Epidermal melanocyte (primary cell): ENCODE data around the gene SREBF1.

Experiments
- DNase-seq: peaks from one replicate; pipeline ENCODE4 v3.0.0; 2011; ENCODE audit warnings: low spot score; ENCODE audit not compliant: insufficient read length

SREBF1 gene

DNA sequence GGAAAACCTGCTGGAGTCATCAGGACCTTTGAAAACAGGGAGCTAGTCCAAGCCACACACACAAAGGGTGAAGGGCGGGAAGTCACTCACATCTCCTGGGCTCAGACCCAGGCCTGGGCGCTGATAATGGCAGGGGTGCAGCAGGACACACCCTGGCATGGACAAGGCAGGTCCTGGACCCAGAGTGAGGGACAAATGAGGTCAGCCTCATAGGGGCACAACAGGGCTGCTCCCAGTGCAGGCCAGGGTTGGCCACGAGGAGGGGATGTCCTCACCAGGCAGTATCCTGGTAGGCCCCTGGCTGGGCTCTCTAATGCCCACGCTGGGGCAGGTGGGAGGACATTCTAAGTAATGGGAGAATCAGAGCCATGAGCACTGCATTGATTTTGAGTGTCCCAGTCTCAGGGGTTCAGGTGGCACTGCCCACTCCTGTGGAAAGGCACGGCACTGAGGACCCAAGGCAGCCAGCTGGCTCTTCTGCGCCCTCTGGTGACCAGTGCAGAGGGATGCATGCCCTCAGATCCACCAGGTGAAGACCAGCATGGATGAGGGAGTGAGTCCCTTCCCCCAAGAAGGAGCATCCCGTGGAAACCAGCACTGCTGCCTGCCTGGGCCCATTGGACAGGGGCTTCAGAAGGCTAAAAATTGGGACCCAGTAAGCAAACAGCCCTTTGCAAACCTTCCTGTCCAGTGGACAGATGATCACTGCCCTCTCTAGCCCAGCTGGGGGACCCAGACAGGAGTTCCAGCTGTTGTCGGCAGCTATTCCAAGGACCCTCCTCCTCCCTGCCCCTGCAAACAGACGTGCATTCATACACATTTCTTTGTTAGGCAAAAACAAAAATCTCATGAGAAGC is 23.4 kb upstream of the SREBF1 start:
- peak; percentile 91 for DNase-seq

DNA sequence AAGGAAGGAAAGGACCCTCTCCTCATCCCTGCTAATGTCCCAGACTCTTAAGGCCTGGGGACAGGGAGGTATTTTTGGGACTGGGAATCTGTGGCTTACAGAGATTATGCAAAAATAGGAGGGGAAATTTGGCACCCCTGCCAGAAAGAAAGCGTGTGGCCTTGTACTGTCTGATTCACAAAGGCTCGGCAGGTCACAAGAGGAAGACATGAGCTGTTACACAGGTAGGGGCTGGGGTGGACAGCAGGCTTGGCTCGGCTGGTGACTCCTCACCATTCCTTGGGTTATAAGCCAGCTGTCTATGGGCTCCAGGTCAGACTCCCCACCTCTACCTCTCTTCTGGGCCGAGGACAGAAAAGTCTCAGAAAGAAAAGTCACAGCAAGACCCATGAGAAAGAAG is 20.7 kb upstream of the SREBF1 start:
- no peak for DNase-seq

- DNase-seq, result no peak
Observed at GRCh38 chr17:17856386-17856785, 19.6 kb upstream of the SREBF1 start.

GRCh38 chr17:17855976-17856375 is 19.2 kb upstream of the SREBF1 start:
- DNase-seq, result no peak

- no peak for DNase-seq
Observed at GRCh38 chr17:17853811-17854447, 17.1 kb upstream of the SREBF1 start.

- no peak for DNase-seq
Observed at GRCh38 chr17:17852930-17853329, 16.1 kb upstream of the SREBF1 start.

DNA sequence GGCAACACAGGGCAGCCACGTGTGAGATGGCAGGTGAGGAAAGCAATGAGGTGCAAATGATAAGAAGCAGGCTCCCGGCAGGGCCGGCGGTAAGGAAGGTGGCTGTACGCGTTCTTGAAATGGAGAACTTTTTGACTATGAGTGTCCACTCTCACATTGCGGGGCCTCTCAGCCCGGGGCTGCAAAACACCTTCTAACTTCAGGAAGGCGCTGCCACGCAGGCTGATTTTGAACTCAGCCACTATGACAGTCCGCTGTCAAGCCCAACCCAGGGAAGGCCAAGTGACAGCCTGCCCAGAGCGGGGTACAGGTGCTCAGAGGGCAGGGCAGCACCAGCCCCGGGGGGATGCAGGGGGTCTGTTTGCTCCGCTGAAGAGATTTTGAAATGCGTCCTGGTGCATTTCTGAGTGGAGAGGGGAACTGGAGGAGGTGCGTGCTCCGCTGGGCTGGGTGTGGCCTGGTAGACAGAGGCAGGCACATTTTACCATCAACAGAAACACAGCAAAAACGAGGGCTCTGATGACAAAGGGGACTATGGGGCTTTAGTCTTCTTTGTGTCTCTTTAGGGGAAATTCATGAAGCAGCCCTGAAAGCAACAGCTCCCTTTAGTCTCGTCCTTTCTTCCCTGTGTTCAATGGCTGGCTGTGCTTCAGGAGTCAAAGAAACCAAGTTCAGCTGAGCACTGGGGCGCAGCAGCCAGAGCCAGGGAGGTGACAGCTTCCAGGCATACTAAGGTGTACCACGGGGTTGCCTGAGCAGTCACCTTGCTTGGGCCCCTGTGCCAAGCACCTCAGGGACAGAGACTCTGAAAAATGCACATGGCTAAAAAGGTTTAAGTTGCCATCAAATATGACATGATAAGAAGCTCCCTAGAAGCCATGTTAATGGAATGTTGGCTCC is 14.6 kb upstream of the SREBF1 start:
- DNase-seq, result no peak

DNA sequence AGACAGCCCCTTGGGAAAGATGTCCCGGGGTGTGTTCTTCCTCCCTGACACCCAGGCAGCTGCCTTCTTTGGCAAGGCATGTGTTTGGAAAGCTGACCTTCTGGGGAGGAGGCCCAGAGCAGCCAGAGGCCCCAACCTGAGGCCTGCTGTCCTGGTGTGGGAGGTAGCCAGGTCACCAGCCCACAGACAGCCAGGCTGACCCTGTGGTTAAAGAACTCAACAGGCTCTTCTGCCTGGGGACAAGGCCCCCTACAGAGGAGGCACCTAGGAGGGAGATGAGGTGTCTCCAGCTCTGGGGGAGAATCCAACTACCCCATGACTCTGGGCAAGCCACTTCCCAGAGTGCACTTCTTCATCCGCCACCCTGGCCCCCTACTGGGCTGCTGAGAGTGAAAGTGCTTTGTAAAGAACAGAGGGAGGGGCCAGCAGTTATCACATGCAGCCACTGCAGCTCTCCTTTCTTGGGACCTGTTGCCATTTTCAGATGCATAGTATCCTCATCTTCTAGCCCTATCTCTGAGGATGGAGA is 13.1 kb upstream of the SREBF1 start:
- DNase-seq, result no peak

DNA sequence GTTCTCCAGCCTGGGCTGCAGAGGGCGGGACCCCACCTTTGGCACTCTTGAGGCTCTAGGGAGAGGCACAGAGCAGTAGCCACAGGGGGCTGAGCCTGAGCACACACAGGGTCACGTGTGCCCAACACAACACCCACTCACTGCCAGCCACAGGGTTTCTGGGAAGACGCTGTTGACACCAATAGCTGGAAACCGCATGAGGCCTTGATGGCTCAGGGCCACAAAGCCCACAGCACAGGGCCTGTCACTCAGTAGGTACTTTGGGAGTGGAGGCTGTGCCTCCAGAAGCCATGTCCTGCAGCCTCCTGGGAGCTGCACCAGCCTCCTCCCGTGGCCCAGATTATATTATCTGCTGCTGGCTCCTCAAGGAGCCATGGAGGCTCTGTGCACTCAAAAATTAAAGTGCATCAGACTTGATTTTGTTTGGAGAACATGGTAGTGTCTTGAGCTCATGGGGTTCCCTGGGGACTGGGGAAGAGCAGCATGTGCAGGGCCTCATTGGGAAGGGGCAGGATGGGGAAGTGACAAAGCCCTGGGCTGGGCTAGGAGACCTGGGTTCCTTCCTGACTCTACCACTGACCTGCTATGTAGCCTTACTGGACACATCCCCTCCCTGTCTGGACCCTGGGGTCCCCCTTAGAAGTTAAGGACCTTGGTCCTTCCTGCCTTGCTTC is 12.5 kb upstream of the SREBF1 start:
- no peak for DNase-seq

GRCh38 chr17:17848311-17849082 is 11.7 kb upstream of the SREBF1 start:
- no peak for DNase-seq

- no peak for DNase-seq
Observed at GRCh38 chr17:17847726-17848125, 10.9 kb upstream of the SREBF1 start.

DNA sequence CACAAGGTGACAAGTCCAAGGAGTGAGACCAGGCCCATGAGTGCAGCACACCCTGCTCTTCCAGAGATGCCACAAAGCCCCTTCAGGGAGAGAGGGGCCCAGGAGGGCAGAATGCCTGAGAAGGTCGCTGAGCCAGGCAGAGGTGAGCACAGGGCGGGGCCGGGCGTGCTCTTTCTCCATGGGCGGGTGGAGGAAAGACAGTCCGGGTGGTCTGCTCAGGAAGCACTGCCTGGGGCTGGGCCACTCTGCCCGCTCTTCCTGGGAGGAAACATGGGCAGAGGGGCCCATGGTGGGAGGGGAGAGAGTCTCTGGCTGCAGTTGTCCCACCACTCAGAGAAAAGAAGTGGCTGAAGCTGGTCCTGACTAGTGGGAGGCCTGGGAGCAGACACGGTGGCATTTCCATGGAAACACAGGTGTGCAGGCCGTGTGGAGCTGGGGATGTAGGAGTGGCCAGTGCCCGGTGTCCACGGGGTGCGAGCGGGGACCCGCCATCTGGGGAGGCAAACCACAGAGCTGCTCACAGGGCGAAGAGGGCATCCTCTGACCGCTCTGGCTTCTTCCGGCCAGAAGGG is 10.4 kb upstream of the SREBF1 start:
- no peak for DNase-seq

DNA sequence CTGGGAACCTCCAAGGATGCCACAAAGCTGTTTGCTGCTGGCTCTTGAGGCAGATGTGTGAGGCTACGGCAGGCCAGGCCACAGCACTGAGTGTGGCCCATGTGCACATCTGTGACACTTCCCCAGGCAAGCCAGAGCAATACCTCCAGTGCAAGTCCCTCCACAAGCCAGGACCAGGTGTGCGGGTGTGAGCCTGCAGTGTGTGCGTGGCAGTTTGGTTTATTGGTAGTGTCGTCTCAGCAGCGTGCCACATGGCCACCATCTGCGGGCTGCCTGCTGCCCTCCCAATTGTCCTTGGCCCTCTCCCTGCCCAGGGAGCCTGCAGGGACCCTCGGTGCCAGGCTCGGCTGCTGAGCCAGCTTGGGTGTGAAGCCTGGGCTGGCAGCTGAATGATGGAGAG is 9.9 kb upstream of the SREBF1 start:
- DNase-seq, result no peak

- no peak for DNase-seq
Observed at GRCh38 chr17:17846003-17846402, 9.2 kb upstream of the SREBF1 start.

- no peak for DNase-seq
Observed at GRCh38 chr17:17845046-17845775, 8.4 kb upstream of the SREBF1 start.

GRCh38 chr17:17844500-17844899 is 7.7 kb upstream of the SREBF1 start:
- DNase-seq, result no peak

DNA sequence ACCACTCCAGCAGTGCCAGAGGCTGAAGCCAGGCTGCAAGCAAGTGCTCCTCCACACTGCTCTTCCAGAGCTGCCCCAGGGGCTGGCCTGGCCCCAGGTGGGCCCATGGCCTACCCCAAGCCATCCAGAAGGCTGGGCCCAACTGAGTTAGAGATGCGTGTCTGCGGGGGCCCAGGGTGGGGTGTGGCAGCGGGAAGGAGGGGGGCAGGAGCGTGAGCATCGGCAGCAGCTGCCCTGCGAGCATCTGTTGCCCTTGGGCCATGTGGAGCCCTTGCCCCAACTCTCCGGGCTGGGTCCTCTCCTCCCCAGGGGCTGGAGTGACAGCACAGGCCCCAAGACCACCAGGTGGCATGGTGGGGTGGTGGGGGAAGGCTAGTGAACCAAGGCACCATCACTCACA is 7.3 kb upstream of the SREBF1 start:
- DNase-seq, result no peak

DNA sequence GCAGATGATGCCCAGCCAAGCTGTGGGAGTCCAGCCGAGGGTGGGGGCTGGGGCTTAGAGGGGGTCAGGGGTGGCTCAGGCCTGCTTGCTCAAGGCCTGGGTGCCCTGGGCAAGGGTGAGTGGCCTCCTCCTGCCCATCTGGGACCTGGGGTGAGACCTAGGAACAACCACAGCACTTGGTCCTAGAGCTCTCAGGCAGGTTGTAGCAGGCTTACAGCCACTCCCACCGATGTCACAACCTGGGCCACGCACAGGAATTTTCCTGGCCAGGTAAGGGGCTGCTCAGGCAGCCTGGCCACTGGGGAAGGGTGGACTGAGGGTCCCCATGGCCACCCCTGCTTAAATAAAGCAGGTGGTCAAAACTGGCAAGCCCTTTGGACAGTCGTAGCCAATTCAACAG is 6.3 kb upstream of the SREBF1 start:
- no peak for DNase-seq

- no peak for DNase-seq
Observed at GRCh38 chr17:17842111-17842876, 5.5 kb upstream of the SREBF1 start.
